Activated T-cell treated with anti-CD3 and anti-CD28 coated beads, Interleukin-2, amount 50 U/mL, for 48 hours (primary cell): ENCODE data around the gene BTBD17.

Source experiments
- DNase-seq, 2 experiments: peaks; one replicate each; pipeline ENCODE4 v3.0.0-alpha.2; 2020

Gene BTBD17

DNA sequence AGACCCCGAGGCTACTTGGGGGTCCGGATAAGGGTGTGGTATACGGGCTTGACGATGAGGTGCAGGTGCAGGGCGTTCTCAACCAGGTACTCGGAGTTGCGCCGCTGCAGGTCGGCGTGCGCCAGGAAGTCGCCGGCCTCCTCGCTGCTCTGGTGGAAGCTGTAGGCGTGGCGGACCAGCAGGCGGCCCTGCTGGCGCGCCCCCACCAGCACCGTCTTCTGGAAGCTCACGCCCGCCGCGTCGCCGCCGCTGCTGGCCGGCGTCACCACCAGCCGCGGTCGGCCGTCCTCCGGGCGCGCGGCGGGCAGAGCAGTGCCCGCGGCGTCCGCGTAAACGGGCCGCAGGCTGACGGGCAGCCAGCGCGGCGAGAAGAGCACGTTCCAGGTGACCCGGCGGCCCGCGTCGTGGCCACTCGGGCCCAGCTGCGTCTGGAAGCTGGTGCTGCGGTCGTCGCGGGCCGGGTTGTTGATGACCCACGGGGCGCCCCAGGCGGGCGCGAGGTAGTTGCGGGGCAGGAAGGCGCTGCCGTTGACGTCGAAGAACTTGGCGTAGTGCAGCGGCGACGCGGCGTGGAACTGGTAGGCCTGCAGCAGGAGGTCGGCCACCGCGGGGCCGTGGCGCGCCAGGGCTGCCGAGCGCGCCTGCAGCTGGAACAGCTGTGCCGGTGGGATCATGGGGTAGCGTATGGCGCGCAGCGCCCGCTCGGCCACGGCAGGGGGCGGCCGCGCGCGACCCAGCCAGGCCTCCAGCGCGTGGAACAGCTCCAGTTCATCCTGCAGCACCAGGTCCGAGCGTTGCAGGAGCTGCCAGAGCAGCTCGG, 4.8 kb downstream of the BTBD17 start:
- no peak for DNase-seq

DNA sequence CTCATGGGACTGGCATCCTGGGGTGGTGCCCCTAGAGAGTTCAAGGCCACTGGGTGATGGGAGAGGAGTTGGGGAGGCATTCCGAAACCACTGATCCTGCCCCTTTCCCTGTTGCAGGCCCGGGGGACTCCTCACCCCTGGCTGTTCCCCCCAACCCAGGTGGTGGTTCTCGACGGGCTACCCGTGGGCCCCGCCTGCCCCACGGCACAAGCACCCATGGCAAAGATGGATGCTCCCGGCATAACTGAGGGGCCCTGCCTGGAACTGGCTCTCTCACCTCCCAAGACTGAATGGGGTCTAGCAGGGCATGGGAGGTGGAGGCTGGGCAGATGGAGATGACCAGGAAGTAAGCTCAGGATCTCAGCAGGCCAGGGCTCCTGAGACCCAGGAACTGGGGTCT, 6.6 kb downstream of the BTBD17 start:
- no peak for DNase-seq

DNA sequence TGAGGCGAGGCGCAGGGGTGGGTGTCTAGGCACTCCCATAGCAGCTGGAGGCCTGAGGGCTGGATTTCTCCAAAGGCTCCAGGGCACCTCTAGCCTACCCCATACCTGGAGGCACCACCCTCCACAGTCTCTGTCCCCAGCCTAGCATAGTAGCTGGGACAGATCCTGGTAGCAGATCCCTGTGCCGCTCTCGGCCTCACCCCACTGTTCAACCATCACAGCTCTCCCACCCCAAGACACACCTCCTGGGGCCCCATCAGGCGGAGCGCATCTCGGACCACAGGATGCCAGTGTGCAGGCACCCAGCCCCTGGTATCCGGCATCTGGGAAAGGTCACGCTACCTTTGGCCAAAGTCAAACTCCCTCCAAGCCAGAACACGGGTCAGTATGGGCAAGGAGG, 7.1 kb downstream of the BTBD17 start:
- no peak for DNase-seq

DNA sequence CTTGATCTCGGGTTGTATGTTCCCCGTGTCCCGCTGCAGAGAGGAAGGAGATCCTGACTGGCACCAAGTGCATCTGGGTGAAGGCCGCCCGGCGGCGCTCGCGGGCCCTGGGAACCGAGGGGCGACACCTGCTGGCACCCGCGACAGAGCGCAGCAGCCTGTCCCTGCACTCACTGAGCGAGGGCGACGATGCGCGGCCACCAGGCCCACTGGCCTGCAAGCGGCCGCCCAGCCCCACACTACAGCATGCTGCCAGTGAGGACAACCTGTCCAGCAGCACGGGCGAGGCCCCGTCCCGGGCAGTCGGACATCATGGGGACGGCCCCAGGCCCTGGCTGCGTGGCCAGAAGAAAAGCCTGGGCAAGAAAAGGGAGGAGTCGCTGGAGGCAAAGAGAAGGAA, 7.5 kb downstream of the BTBD17 start:
- DNase-seq, result peak; percentile 73 to 80

DNA sequence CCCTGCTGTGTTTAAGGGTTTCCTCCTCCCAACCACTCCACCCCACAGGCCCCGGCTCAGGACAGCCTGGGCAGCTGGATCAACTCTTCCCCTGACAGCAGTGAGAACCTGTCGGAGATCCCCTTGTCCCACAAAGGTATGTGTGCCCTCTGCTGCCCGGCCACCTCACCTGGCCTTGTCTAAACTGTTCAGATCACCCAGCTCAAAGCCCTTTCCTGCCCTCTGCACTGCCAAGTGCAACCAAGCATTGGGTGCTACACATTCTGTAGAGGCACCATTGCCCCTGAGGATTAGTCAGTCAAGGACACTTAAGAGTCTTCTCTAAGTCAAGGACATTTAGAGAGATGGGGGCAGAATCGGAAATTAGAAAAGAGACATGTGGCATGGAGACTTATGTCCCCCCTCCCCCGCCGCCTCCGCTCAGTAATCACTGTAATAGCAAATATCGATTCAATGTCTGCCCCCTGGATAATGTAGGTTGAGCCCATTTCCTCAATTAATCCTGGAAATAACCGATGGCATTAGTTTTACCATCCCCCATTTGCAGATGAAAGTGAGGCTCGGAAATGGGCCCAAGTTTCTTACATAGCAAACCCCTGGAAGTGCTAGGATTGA, 8.1 kb downstream of the BTBD17 start:
- no peak for DNase-seq

DNA sequence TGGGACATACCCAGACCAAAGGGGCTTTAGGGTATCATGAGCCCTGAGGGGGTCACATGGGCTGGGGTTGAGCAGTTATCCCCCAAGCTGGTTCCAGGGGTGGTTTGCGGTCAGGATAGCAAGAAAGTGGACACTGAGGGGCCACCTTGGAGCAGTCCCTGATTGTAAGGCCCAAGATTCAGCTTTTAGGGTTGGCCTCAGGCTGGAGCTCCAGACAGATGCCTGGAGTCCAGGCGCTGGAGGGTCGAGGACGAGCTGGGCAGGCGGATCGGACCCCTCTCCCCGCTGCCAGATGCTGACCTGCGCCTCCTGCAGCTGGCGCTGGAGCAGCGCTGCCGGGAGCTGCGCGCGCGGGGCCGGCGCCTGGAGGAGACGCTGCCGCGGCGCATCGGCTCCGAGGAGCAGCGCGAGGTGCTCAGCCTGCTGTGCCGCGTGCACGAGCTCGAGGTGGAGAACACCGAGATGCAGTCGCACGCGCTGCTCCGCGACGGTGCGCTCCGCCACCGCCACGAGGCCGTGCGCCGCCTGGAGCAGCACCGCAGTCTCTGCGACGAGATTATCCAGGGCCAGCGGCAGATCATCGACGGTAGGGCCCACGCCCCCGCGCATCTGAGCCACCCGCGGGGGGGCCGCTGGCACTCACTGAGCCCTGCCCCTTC, 10.0 kb downstream of the BTBD17 start:
- DNase-seq, result peak in 1 of 2 experiments; percentile 39

DNA sequence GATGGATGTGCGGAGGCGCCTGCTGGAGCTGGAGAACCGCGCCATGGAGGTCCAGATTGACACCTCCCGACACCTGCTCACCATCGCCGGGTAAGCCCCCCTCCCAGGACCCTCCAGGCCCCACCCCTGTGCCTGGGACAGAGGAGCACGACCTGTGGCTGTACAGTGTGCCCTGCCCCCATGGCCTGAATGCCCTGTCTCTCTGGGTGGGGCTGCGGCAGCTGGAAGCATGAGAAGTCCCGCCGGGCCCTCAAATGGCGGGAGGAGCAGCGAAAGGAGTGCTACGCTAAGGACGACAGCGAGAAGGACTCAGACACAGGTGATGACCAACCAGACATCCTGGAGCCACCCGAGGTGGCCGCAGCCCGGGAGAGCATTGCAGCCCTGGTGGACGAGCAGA, 11.2 kb downstream of the BTBD17 start:
- no peak for DNase-seq

DNA sequence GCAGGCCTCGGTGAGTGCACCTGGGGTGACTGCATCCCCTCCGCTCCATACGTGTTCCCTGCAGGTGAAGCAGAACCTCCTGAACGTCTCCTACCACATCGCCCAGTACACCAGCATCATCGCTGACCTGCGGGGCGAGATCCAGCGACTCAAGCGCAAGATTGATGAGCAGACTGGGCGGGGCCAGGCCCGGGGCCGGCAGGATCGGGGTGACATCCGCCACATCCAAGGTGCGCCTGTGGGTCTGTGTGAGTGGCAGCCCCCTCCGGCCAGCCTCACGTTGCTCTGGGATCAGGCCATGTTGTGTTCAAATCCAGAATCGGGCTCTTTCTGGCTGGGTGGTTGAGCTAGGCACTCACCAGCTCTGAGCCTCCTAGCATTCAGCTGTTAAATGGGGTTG, 12.5 kb downstream of the BTBD17 start:
- no peak for DNase-seq

DNA sequence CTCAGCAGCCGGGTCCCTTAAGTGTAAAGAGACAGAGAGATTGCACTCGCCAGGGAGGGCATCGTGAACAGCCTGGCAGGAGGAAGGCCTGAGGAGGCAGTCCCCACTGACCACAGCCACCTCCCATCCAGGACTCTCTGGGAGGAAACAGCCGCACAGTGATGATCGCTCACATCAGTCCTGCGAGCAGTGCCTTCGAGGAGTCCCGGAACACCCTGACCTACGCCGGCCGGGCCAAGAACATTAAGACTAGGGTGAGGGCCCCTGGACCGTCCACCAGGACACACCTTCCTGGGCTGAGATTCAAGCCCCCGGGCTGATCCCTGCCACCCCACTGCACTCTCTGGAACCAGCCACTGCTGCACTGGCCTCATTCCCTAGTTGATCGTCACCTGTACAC, 14.0 kb downstream of the BTBD17 start:
- no peak for DNase-seq

DNA sequence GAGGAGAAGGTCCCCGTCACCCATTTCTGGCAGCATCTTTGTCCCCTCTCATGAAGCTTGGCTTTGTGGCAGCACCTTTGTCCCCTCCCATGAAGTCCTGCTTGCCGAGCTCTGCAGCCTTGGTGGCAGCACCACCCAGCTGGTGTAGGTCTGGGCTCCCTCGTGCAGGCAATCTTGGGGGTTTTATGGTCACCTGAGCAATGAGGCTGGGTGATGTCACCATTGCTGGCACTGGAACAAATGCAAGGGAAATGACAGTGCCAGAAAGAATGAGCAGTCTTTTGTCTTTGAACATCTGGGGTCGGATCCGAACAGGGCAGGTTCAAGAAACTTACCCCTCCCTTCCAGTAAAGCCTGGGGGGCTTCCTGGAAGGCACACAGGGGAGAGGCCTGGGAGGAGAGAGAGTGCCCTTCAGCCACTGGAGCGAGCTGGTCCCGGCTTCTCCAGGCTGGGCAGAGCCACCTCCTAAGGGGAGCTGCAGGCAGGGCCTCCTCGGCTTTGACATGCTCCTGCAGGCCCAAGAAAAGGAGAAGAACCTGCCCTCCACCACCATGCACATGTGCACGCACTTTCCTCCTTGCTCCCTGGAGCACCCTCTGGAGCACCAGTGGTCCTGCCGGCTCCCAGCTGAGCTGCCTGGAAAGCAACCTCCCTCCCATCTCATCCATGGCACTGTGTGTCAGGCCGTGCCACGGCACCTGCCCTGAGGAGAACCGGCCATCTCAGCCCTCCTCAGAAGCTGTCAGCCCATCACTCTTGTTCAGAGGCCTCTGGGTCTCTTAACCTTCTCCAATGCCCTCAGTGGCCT, 16.0 kb downstream of the BTBD17 start:
- DNase-seq, result no peak

DNA sequence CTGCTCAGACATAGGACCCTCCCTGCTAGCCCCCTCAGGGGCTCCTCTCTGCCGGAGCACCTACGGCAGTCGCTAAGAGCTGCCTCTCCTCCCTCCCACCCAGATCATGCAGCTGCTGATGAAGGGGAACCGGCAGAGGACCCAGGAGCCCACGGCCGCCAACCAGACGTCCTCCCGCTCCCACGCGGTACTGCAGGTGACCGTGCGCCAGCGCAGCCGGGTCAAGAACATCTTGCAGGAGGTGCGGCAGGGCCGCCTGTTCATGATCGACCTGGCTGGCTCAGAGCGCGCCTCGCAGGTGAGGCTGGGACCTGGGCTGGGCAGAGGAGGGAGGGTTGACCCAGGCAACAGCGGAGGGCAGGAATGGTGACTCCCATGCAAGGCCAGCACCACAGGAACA, 17.0 kb downstream of the BTBD17 start:
- DNase-seq, result no peak

DNA sequence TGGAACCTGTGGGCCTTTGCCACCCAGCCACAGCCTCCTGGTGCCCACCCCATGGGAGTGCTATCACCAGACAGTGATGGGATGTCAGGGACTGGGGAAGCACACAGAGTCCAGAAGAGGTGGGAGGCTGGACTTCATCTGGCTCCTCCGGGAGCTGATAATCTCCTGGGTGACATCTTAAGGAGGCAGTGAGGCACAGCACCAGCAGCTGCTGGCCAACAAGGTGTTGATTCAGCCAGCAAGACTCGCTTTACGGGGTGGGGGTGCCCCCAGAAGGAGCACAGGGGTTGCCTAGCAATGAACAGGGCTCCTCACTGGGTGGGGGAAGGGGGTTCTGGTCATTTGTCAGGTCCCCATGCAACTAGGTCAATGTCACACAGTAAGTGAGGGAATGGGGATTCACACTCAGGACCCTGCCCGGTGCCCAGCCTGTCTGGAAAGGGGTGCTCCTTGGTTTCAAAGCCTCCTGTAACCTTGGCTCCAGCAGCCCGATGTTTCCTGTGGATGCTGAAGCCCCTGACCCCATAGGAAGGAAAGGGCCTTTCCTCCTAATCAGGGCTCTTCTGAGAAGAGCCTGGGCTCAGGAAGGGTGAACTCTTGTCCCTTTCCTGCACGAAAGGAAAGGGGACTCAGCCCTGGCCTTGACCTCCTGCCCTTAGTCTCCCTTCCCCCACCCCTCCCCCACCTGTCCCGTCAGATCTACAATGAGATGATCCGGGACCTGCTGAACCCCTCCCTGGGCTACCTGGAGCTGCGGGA, 18.0 kb downstream of the BTBD17 start:
- no peak for DNase-seq

DNA sequence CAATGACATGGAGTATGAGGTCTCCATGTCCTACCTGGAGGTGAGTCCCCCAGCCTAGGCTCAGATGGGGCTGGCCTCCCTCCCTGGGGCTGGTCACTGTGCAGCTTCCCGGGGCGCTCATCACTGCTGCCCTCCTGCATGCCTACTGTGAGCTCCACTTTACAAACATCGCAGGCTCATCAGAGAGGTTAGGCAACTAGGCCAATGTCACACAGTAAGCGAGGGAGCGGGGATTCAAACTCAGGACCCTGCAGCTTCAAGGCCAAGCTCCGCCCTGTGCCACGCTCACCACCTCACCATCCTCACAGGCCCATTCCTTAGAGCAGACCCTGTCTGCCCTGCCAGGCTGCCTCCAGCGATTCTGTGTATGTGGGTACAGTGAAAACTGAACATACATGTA, 18.5 kb downstream of the BTBD17 start:
- no peak for DNase-seq

DNA sequence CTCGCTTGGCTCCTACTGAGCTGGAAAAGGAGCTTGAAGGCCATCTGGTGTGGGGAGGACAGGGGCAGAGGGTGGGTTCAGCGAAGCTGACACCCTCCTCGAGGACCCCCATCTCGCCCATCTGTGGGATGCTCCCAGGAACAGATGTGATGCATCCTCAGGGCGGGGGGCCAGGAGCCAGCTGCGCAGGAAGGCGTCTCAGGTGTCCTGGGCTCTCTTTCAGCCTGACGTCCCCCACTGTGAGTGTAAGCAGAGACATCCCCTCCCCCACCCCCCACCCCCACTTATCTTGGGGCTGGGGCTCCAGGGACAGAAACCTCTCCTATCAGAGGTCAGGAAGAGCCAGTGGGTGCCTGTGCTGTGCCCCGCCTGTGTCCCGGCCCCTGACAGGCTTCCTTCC, 19.4 kb downstream of the BTBD17 start:
- no peak for DNase-seq

DNA sequence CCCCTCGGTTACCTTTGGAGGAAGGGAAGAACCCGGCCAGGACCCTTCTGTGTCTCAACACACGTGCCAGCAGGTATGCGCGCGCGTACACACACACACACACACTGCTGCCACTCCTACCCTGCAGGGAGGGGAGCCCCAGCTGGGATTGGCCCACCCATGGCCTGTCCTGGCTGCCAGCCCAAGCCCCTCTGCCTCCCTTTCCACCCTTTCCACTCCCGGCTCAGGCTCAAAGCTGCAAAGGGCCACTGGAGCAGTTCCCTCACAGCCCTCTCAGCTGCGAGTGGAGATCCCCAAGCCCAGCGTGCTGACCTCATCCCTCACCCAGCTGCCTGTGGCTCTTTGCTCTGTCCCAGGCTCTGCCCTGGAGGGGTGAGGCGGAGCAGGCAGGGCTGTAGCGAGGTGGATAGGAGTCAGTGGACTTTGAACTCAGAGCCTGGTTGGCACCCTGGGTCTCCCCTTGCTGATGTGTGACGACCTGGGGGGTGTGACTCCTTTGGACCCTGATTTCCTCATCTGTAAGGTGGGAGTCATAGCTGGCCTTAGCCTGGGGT, 21.1 kb downstream of the BTBD17 start:
- no peak for DNase-seq

DNA sequence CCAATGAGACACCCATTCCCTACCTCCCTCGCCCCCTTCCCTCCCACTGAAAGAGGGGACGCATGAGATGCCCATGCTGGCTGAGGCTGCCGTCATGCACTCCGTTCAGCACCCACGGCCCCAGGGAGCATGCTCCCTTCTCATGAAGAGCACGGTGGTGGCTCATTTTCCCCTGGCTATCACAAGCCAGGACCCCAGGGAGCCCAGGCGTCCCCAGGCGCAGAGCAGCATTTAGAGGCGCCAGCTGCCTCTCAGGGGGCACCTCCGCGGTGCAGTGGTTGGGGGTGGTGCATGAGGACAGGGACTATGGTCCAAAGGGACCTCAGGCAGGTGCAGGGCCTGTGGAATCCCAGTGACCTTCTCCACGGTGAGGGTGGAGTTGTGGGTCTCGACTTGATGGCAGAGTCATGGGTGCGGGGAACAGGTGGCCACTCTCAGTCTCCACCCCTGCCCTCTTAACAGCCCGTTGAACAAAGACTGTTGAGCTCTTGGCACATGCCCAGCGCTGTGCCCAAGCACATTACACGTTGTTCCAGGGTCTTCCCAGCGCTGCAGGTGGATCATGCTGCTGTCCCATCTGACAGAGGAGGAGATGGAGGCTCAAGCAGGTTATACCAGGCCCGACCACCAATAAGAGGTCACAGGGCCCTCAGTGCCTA, 22.0 kb downstream of the BTBD17 start:
- no peak for DNase-seq

DNA sequence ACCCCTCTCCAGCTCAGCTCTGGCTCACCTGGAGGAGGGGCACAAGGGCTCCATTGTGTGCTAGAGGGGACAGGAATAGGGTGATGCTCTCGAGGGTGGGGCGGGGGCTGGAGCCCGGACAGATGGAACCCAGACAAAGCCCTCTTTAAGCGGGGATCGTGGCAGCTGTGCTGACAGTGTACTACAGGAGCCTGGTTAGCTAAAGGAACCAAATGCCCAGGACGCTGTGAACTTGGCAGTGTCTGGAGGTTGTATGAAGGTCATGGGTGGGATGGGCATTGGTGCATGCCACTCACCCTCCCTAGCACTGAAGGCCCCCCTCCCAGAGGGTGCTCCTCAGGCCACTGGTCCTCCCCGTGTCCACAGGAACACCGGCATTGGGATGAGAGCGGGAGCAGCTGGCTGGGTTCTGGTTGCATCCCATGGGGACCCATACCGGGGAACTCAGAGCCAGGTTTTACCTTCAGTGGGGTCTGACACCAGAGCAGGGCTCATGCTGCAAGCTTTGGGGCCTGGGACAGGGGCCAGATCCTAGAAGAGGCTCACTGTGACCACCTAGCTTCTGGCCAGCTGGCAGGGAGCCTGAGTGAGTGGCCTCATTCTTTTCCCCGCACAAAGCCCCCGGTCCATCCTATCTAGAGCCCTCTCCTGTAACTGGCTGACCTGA, 23.7 kb downstream of the BTBD17 start:
- DNase-seq, result no peak

DNA sequence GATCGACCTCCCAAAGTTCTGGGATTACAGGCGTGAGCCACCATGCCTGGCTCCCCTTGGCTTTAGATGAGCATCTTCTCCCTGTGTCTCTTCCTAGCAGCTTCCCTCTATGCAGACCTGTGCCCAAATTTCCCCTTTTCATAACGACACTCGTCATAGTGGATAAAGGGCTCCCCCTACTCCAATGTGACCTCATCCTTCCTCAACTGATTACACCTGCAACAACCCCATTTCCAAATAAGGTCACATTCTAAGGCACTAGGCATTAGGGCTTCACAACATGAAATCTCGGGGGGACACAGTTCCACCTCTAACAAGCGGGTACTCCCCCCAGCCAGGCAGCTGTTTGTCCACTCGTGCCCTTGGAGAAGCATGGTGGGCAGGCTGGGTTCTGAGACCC, 25.4 kb downstream of the BTBD17 start:
- no peak for DNase-seq

DNA sequence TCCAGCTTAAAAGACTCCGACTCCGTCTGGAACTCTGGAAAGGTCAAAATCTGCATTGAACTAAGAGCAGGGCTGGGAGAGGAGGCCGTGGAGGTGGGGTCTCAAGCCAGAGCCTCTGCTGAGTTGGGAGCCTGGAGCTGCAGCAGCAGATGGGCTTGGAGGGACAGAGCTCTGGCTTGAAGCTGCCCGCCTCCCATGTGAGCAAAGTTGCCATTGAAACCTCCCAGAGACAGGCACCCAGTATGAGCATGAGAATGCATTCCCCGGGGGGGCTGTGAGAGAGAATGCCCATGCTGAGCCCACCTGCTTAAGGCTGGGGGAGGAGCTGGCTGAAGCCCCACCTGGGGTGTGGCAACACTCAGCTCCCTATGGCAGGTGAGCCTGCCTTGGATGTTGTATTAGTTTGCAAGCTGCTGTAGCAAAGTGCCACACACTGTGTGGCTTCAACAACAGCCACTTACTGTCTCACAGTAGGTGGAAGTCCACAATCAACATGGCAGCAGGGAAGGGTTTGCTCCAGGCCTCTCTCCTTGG, 26.1 kb downstream of the BTBD17 start:
- DNase-seq, result no peak

DNA sequence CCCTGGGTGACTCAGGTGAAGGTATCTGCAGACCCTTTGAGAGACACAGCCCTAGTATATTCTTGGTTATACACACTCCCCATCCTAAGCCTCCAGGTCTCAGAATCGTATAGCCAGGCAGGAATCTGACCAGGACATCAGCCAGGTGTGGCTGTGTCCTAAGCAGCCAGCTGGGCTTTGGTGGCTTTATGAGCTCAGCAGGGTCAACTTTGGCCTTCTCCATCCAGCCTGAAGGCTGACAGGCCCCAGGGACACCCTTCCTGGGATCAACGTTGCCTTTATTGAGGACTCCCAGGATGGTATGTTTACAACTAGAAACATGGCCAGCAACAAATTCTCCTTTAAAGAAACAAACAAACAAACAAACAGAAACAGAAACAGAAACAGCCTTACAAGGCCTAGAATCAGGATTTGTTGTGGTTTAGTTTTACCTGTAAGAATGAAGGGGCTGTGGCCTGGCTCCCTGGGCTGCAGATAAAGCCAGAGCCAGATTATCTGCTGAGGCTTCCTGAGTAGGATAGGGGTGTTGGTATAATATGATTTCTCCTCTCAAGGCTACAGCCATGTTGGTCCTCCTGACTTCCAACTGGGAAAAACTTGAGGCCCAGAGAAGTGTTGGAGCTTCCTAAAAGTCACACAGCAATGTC, 27.2 kb downstream of the BTBD17 start:
- DNase-seq, result no peak
